ENCODE results near the gene FSHB.

The FSHB gene

DNA sequence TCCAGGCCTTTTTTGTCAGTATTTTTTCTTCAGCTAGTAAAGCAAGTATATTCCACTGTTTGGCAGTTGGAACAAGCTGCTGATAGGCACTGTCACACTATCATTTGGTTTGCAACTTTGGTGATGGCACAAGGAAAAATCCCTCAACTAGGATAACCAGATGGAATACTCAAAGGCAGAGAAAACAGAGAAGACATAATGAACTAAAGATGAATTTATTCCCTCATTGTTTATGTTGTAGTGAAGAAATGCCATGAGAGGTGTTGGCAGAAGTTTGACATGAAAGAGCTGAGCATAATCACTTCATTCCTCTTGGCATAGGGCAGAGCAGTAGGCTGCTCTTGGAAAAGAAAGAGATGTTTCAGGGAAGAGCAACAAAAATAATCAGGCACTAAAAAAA is 39.9 kb downstream of the FSHB start:
- DNase-seq = no peak

GRCh38 chr11:30277176-30277575 is 46.4 kb downstream of the FSHB start:
- no peak for DNase-seq

- no peak for DNase-seq
Observed at GRCh38 chr11:30279796-30280195, 49.0 kb downstream of the FSHB start.

- no peak for DNase-seq
Observed at GRCh38 chr11:30281476-30282288, 50.9 kb downstream of the FSHB start.

DNA sequence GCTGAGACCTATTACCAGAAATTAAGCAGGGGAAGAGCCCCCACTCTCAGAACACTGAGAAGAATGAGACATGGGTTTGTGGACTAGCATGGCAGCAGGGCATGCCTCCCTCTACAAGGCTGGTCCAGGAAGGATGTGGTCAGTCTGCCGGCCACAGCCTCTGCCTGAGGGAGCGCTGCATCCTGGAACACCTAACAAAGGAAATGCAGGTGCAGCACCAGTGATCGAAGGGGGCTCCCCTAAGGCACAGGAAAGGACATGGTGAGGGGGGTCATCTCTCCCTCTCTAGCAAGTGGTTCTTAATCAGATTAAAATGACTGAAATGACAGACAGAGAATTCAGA is 51.4 kb downstream of the FSHB start:
- DNase-seq = no peak

Measured in hematopoietic multipotent progenitor cell treated with erythropoietin and hydrocortisone succinate and interleukin-3 and kit ligand, for 8 days (in vitro differentiated cells).